Vagina (tissue), 2 donors: Measurements from ENCODE around the gene PPP3CA. TPM values are rescaled to one million over a fixed set of nuclear protein-coding genes. Genes with fewer than 3 reads are reported as not detected.

Source experiments
- DNase-seq, 2 donors: peaks; one replicate each; pipeline ENCODE4 v3.0.0-alpha.2; 2017; ENCODE audit errors: extremely low spot score in 2 of 2
- H3K27ac ChIP-seq: fragments of 200-600 bp; sonication (generic); one replicate; pipeline ENCODE4 v1.5.1; 2019
- H3K27me3 ChIP-seq: fragments of 200-600 bp; sonication (generic); one replicate; pipeline ENCODE4 v1.5.1; 2019
- H3K36me3 ChIP-seq, 2 donors: fragments of 200-600 bp; sonication (generic); one replicate each; pipeline ENCODE4 v1.5.1; 2017 to 2019
- H3K4me1 ChIP-seq: fragments of 200-600 bp; sonication (generic); one replicate; pipeline ENCODE4 v1.5.1; 2019
- H3K4me3 ChIP-seq, 2 donors: fragments of 200-600 bp; sonication (generic); 1 replicate in 1 of 2; 2 replicates in 1 of 2; pipeline ENCODE4 v1.5.1; 2016 to 2019
- H3K9me3 ChIP-seq: fragments of 200-600 bp; sonication (generic); one replicate; pipeline ENCODE4 v1.5.1; 2019
- CTCF ChIP-seq, 3 experiments: fragments of 450-650 bp in 2 of 3; fragments of 200-600 bp in 1 of 3; sonication (generic) in 1 of 3; IDR thresholded peaks; one replicate each; pipeline ENCODE4 v1.5.1; 2017 to 2019; ENCODE audit warnings: antibody characterized with exemption in 3 of 3, mild to moderate bottlenecking in 2 of 3, moderate library complexity in 2 of 3
- POLR2A ChIP-seq, 2 donors: fragments of 450-650 bp; IDR thresholded peaks; one replicate each; pipeline ENCODE4 v1.6.1; 2017; ENCODE audit warnings: antibody characterized with exemption in 2 of 2, mild to moderate bottlenecking in 2 of 2, moderate library complexity in 2 of 2
- POLR2AphosphoS5 ChIP-seq, 2 donors: sonication (generic); formaldehyde crosslinking; IDR thresholded peaks; one replicate each; pipeline ENCODE4 v1.9.0; 2017; ENCODE audit warnings: antibody characterized with exemption in 2 of 2, mild to moderate bottlenecking in 2 of 2, low read depth in 1 of 2; ENCODE audit not compliant: insufficient read depth in 1 of 2
- intact Hi-C: fragments of 100-400 bp; cut with DNase I; formaldehyde crosslinking; loops from one replicate; pipeline ENCODE4 v1.15.1; 2023
- total RNA-seq: library from RNA; depleted of rRNA; stranded (reverse); fragments of >200 nt; gene quantifications from one replicate; pipeline ENCODE4 v1.2.3, GENCODE V29; 2016

PPP3CA gene
- total RNA-seq, 1 donor from 2014 or later = 45.9 TPM

- no peaks in the 10 kb centered on the region for H3K9me3 ChIP-seq
- H3K4me1 ChIP-seq = peaks cover 6% of the 10 kb centered on the region
- H3K4me3 ChIP-seq = no peak overlapping the region
- H3K36me3 ChIP-seq = peaks cover 0 to 7% of the 10 kb centered on the region in 2 donors
- intact Hi-C loops = no loop called here
- H3K27me3 ChIP-seq = no peaks in the 10 kb centered on the region
- no peak overlapping the region for H3K27ac ChIP-seq
- TF ChIP-seq CTCF (IDR thresholded peaks at IDR 0.05) (no peak), POLR2AphosphoS5 (IDR thresholded peaks at IDR 0.05; ENCODE audit: insufficient read depth in 1 of 2, low read depth in 1 of 2) (no peak), POLR2A (IDR thresholded peaks at IDR 0.05) (no peak)
- no peak for DNase-seq
Observed at GRCh38 chr4:101035487-101035886, 311.8 kb downstream of the PPP3CA start.

- peaks cover 0 to 7% of the 10 kb centered on the region in 2 donors for H3K36me3 ChIP-seq
- H3K4me1 ChIP-seq = peaks cover 6% of the 10 kb centered on the region
- TF ChIP-seq POLR2A (IDR thresholded peaks at IDR 0.05) (no peak), POLR2AphosphoS5 (IDR thresholded peaks at IDR 0.05; ENCODE audit: insufficient read depth in 1 of 2, low read depth in 1 of 2) (no peak), CTCF (IDR thresholded peaks at IDR 0.05) (no peak)
- no peaks in the 10 kb centered on the region for H3K27me3 ChIP-seq
- intact Hi-C loops = no loop called here
- H3K4me3 ChIP-seq = no peak overlapping the region
- no peak overlapping the region for H3K27ac ChIP-seq
- H3K9me3 ChIP-seq = no peaks in the 10 kb centered on the region
- no peak for DNase-seq
Observed at GRCh38 chr4:101033986-101034385, 313.3 kb downstream of the PPP3CA start.

GRCh38 chr4:101032541-101032940 is 314.8 kb downstream of the PPP3CA start:
- Histone ChIP-seq H3K27ac (no peak overlapping the region), H3K27me3 (no peaks in the 10 kb centered on the region), H3K36me3 (peaks cover 0 to 7% of the 10 kb centered on the region in 2 donors), H3K9me3 (no peaks in the 10 kb centered on the region), H3K4me3 (no peak overlapping the region), H3K4me1 (no peaks in the 10 kb centered on the region)
- intact Hi-C loops = no loop called here
- no peak for TF ChIP-seq POLR2AphosphoS5 (IDR thresholded peaks at IDR 0.05; ENCODE audit: insufficient read depth in 1 of 2, low read depth in 1 of 2)
- TF ChIP-seq CTCF (IDR thresholded peaks at IDR 0.05) = no peak
- no peak for TF ChIP-seq POLR2A (IDR thresholded peaks at IDR 0.05)
- no peak for DNase-seq

- TF ChIP-seq POLR2A (IDR thresholded peaks at IDR 0.05) = no peak
- no peak for TF ChIP-seq CTCF (IDR thresholded peaks at IDR 0.05)
- TF ChIP-seq POLR2AphosphoS5 (IDR thresholded peaks at IDR 0.05; ENCODE audit: insufficient read depth in 1 of 2, low read depth in 1 of 2) = no peak
- no peak for DNase-seq
- H3K4me3 ChIP-seq = no peak overlapping the region
- no peaks in the 10 kb centered on the region for H3K9me3 ChIP-seq
- H3K36me3 ChIP-seq = peaks cover 0 to 7% of the 10 kb centered on the region in 2 donors
- H3K27me3 ChIP-seq = no peaks in the 10 kb centered on the region
- intact Hi-C loops = no loop called here
- no peaks in the 10 kb centered on the region for H3K4me1 ChIP-seq
- H3K27ac ChIP-seq = no peak overlapping the region
Observed at GRCh38 chr4:101031971-101032370, 315.4 kb downstream of the PPP3CA start.

- Histone ChIP-seq H3K9me3 (no peaks in the 10 kb centered on the region), H3K27me3 (no peaks in the 10 kb centered on the region), H3K36me3 (no peaks in the 10 kb centered on the region), H3K27ac (no peak overlapping the region), H3K4me1 (no peaks in the 10 kb centered on the region), H3K4me3 (no peak overlapping the region)
- no peak for TF ChIP-seq POLR2AphosphoS5 (IDR thresholded peaks at IDR 0.05; ENCODE audit: insufficient read depth in 1 of 2, low read depth in 1 of 2)
- no peak for TF ChIP-seq POLR2A (IDR thresholded peaks at IDR 0.05)
- no peak for TF ChIP-seq CTCF (IDR thresholded peaks at IDR 0.05)
- intact Hi-C loops = no loop called here
- DNase-seq = no peak
Observed at GRCh38 chr4:101028886-101029285, 318.4 kb downstream of the PPP3CA start.
